Body of pancreas (tissue), 4 donors: ENCODE data around the gene RASSF6. TPM values are rescaled to one million over a fixed set of nuclear protein-coding genes. Genes with fewer than 3 reads are reported as not detected.
A peak's percentile ranks its signal among the peaks of the same experiment; 100 is the strongest.

Experiments
- ATAC-seq: fragments of 150-250 bp; one replicate; pipeline ENCODE4 v1.9.1; 2016
- DNase-seq, 4 donors: peaks; one replicate each; pipeline ENCODE4 v3.0.0-alpha.2; 2019
- H3K27ac ChIP-seq, 4 donors: fragments of 200-600 bp; sonication (generic); 1 replicate in 3 of 4; 2 replicates in 1 of 4; pipeline versions ENCODE4 v1.5.1 to v1.6.1; 2016 to 2019; ENCODE audit warnings: mild to moderate bottlenecking in 1 of 4, mixed read lengths in 1 of 4, moderate library complexity in 1 of 4
- H3K27me3 ChIP-seq, 2 donors: fragments of 200-600 bp; sonication (generic); one replicate each; pipeline ENCODE4 v1.6.0; 2016; ENCODE audit warnings: mild to moderate bottlenecking in 1 of 2
- H3K36me3 ChIP-seq, 2 donors: fragments of 200-600 bp; sonication (generic); replicated peaks in 1 of 2; 2 replicates each; pipeline ENCODE4 v1.5.1; 2016; ENCODE audit warnings: low read depth in 2 of 2; ENCODE audit not compliant: insufficient read depth in 1 of 2
- H3K4me1 ChIP-seq: fragments of 200-600 bp; sonication (generic); one replicate; pipeline ENCODE4 v1.6.0; 2016
- H3K4me3 ChIP-seq, 2 donors: fragments of 200-600 bp; sonication (generic); 1 replicate in 1 of 2; 2 replicates in 1 of 2; pipeline ENCODE4 v1.5.1; 2016 to 2019
- H3K9me3 ChIP-seq, 3 donors: fragments of 200-600 bp; sonication (generic); 1 replicate in 2 of 3; 2 replicates in 1 of 3; pipeline ENCODE4 v1.5.1; 2016
- POLR2A ChIP-seq, 3 donors: fragments of 450-650 bp; IDR thresholded peaks; one replicate each; pipeline ENCODE4 v1.6.1; 2016; ENCODE audit warnings: antibody characterized with exemption in 3 of 3, mild to moderate bottlenecking in 2 of 3
- WGBS, 2 donors: methylation state at CpG; one replicate each; pipeline ENCODE4 v1.1.5; 2017; 5-methylcytosine and 5-hydroxymethylcytosine counted together
- intact Hi-C: fragments of 100-400 bp; cut with DNase I; formaldehyde crosslinking; loops from one replicate; pipeline ENCODE4 v1.15.1; 2023
- total RNA-seq, 2 donors: library from RNA; depleted of rRNA; stranded (reverse); fragments of >200 nt; gene quantifications; one replicate each; pipeline ENCODE4 v1.1.0, GENCODE V29; 2016
- TF ChIP-seq, protein P1 (sequence below), 7 experiments: fragments of 450-650 bp in 4 of 7; fragments of 200-600 bp in 3 of 7; sonication (generic) in 3 of 7; IDR thresholded peaks; one replicate each; pipeline ENCODE4 v1.5.1; 2016 to 2019; ENCODE audit warnings: antibody characterized with exemption in 7 of 7

The RASSF6 gene
- total RNA-seq, 2 donors from 2014 or later, result 5.3 to 10.1 TPM

DNA sequence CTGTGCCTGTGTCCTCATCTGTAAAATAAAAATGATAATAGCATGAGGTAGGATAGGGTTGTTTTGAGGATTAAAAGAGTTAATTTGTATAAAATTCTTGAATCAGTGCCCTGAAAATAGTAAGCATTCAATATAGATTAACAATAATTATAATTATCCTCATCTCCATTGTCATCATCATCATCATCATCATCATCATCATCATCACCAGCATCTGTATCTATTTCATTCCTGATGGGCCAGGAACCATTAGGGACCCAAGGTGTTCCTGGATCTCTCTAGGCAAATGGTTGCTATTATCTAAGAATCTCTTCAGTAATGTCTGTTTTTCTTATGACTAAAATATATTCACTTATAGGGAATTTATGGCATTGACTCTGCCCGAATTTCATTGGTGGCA, 31.6 kb downstream of the RASSF6 start:
- ATAC-seq (no peak), DNase-seq (no peak)
- TF ChIP-seq, protein P1, sequence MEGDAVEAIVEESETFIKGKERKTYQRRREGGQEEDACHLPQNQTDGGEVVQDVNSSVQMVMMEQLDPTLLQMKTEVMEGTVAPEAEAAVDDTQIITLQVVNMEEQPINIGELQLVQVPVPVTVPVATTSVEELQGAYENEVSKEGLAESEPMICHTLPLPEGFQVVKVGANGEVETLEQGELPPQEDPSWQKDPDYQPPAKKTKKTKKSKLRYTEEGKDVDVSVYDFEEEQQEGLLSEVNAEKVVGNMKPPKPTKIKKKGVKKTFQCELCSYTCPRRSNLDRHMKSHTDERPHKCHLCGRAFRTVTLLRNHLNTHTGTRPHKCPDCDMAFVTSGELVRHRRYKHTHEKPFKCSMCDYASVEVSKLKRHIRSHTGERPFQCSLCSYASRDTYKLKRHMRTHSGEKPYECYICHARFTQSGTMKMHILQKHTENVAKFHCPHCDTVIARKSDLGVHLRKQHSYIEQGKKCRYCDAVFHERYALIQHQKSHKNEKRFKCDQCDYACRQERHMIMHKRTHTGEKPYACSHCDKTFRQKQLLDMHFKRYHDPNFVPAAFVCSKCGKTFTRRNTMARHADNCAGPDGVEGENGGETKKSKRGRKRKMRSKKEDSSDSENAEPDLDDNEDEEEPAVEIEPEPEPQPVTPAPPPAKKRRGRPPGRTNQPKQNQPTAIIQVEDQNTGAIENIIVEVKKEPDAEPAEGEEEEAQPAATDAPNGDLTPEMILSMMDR (IDR thresholded peaks at IDR 0.05), result no peak
- TF ChIP-seq POLR2A (IDR thresholded peaks at IDR 0.05), result no peak
- peak overlapping the region in 3 of 4 donors; percentile 65 to 87 (median 84) for H3K27ac ChIP-seq
- no peaks in the 10 kb centered on the region for H3K9me3 ChIP-seq
- no peak overlapping the region for H3K4me3 ChIP-seq
- WGBS, 2 donors, result 93 to 95% methylated on average over 1 of the region's 1 CpG
- peaks cover 48% of the 10 kb centered on the region for H3K4me1 ChIP-seq
- H3K36me3 ChIP-seq, result no peaks in the 10 kb centered on the region
- no peaks in the 10 kb centered on the region for H3K27me3 ChIP-seq
- intact Hi-C loops, result no loop called here

GRCh38 chr4:73586666-73587065, 33.6 kb downstream of the RASSF6 start:
- TF ChIP-seq, protein P1 (IDR thresholded peaks at IDR 0.05), result no peak
- TF ChIP-seq POLR2A (IDR thresholded peaks at IDR 0.05), result no peak
- Histone ChIP-seq H3K27ac (no peak overlapping the region), H3K4me3 (no peak overlapping the region), H3K36me3 (no peaks in the 10 kb centered on the region), H3K4me1 (peaks cover 28% of the 10 kb centered on the region), H3K27me3 (no peaks in the 10 kb centered on the region), H3K9me3 (no peaks in the 10 kb centered on the region)
- DNase-seq, result no peak
- WGBS, 2 donors, result 90 to 97% methylated on average over 3 of the region's 3 CpGs
- intact Hi-C loops, result no loop called here
- no peak for ATAC-seq

DNA sequence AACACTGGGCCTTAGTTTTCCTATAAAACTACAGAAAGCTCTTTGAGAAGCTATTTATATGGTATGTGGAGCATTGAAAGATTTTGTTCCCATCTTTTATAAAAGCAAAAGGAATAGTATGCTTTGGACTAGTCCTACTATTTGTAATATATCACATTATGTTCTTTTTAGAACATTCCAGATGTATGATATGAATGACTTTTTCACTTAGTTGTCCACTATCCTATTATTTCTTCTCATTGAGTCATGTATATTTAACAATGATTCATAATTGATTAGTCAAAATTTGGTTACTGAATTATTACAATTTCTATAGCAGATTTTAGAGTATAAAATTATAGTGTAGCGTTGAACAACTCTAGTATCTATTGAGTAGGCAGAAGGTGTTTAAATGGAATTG, 34.2 kb downstream of the RASSF6 start:
- DNase-seq, result no peak
- Histone ChIP-seq H3K27me3 (no peaks in the 10 kb centered on the region), H3K27ac (no peak overlapping the region), H3K9me3 (no peaks in the 10 kb centered on the region), H3K4me3 (no peak overlapping the region), H3K4me1 (peaks cover 22% of the 10 kb centered on the region), H3K36me3 (no peaks in the 10 kb centered on the region)
- no peak for TF ChIP-seq POLR2A (IDR thresholded peaks at IDR 0.05)
- TF ChIP-seq, protein P1 (IDR thresholded peaks at IDR 0.05), result no peak
- ATAC-seq, result no peak
- 100% methylated on average over 1 of the region's 1 CpG for WGBS, 2 donors
- intact Hi-C loops, result no loop called here

- no peaks in the 10 kb centered on the region for H3K27me3 ChIP-seq
- no peak overlapping the region for H3K4me3 ChIP-seq
- peaks cover 15% of the 10 kb centered on the region for H3K4me1 ChIP-seq
- intact Hi-C loops, result no loop called here
- TF ChIP-seq POLR2A (IDR thresholded peaks at IDR 0.05), result no peak
- TF ChIP-seq, protein P1 (IDR thresholded peaks at IDR 0.05), result no peak
- no peaks in the 10 kb centered on the region for H3K9me3 ChIP-seq
- no peaks in the 10 kb centered on the region for H3K36me3 ChIP-seq
- no peak for ATAC-seq
- no peak for DNase-seq
- no peak overlapping the region for H3K27ac ChIP-seq
Measured at GRCh38 chr4:73585345-73585744, 34.9 kb downstream of the RASSF6 start.

DNA sequence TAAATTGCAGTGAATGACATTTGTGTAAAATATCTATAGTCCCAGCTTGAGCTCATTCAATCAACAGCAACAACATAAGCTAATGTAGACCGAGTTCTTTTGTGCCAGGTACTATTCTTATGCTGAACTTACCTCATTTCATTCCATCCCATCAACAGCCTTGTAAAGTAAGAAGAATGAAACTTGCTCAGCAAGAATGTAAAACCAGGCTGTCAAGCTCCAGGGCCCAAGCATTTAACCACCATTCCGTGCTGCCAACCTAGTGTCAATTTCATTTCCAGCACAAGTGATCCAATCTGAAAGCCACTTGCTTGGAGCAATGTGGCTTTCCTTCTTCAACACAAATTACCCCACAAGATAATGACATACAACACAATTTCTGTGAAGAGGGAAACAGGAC, 36.6 kb downstream of the RASSF6 start:
- no peaks in the 10 kb centered on the region for H3K9me3 ChIP-seq
- 86 to 88% methylated on average over 2 of the region's 2 CpGs for WGBS, 2 donors
- no peaks in the 10 kb centered on the region for H3K4me1 ChIP-seq
- no peaks in the 10 kb centered on the region for H3K27me3 ChIP-seq
- ATAC-seq (no peak), DNase-seq (no peak)
- H3K36me3 ChIP-seq, result no peaks in the 10 kb centered on the region
- TF ChIP-seq POLR2A (IDR thresholded peaks at IDR 0.05), result no peak
- TF ChIP-seq, protein P1 (IDR thresholded peaks at IDR 0.05), result no peak
- H3K27ac ChIP-seq, result no peak overlapping the region
- intact Hi-C loops, result no loop called here
- H3K4me3 ChIP-seq, result no peak overlapping the region
